ENCODE data around the gene DCAF5. TPM values are rescaled to one million over a fixed set of nuclear protein-coding genes. Genes with fewer than 3 reads are reported as not detected.

DCAF5 gene
- total RNA-seq, 3 donors from 2014 or later = 25.1 to 33.6 (median 28.0) TPM

- peaks cover 73% of the 10 kb centered on the region for H3K4me1 Mint-ChIP-seq (ENCODE audit: low read depth)
- peaks cover 3% of the 10 kb centered on the region for H3K36me3 Mint-ChIP-seq (ENCODE audit: insufficient read depth)
- H3K4me3 Mint-ChIP-seq = no peak overlapping the region
- no peaks in the 10 kb centered on the region for H3K27me3 Mint-ChIP-seq (ENCODE audit: low read depth)
- DNase-seq (no peak), ATAC-seq (no peak)
- H3K9me3 Mint-ChIP-seq = no peaks in the 10 kb centered on the region
Observed at GRCh38 chr14:69132513-69133181, 20.3 kb downstream of the DCAF5 start.

- Mint-ChIP-seq H3K27me3 (ENCODE audit: low read depth) (no peaks in the 10 kb centered on the region), H3K36me3 (ENCODE audit: insufficient read depth) (no peaks in the 10 kb centered on the region), H3K4me3 (no peak overlapping the region), H3K4me1 (ENCODE audit: low read depth) (peaks cover 71% of the 10 kb centered on the region), H3K9me3 (no peaks in the 10 kb centered on the region)
- ATAC-seq (no peak), DNase-seq (no peak)
Observed at GRCh38 chr14:69131176-69131575, 21.7 kb downstream of the DCAF5 start.

- peak; percentile 67 for DNase-seq
- peaks cover 66% of the 10 kb centered on the region for H3K4me1 Mint-ChIP-seq (ENCODE audit: low read depth)
Observed at GRCh38 chr14:69129264-69129880, 23.5 kb downstream of the DCAF5 start.

GRCh38 chr14:69118305-69118704 is 34.6 kb downstream of the DCAF5 start:
- ATAC-seq = no peak
- H3K4me3 Mint-ChIP-seq = no peak overlapping the region
- peaks cover 34% of the 10 kb centered on the region for H3K4me1 Mint-ChIP-seq (ENCODE audit: low read depth)
- peaks cover 47% of the 10 kb centered on the region for H3K36me3 Mint-ChIP-seq (ENCODE audit: insufficient read depth)
- no peak for DNase-seq
- H3K9me3 Mint-ChIP-seq = no peaks in the 10 kb centered on the region
- H3K27me3 Mint-ChIP-seq (ENCODE audit: low read depth) = no peaks in the 10 kb centered on the region

More at GRCh38 chr14:69129264-69129880, 23.5 kb downstream of the DCAF5 start:
- ATAC-seq = peak; percentile 78
- Mint-ChIP-seq H3K9me3 (no peaks in the 10 kb centered on the region), H3K36me3 (ENCODE audit: insufficient read depth) (no peaks in the 10 kb centered on the region), H3K27me3 (ENCODE audit: low read depth) (no peaks in the 10 kb centered on the region), H3K4me3 (no peak overlapping the region)

GRCh38 chr14:69117020-69117767 is 35.7 kb downstream of the DCAF5 start:
- H3K9me3 Mint-ChIP-seq = no peaks in the 10 kb centered on the region
- H3K4me1 Mint-ChIP-seq (ENCODE audit: low read depth) = peaks cover 32% of the 10 kb centered on the region
- H3K4me3 Mint-ChIP-seq = no peak overlapping the region
- ATAC-seq (peak; percentile 21 to 27), DNase-seq (no peak)
- H3K27me3 Mint-ChIP-seq (ENCODE audit: low read depth) = no peaks in the 10 kb centered on the region
- peaks cover 48% of the 10 kb centered on the region for H3K36me3 Mint-ChIP-seq (ENCODE audit: insufficient read depth)

GRCh38 chr14:69115407-69116185 is 37.3 kb downstream of the DCAF5 start:
- Mint-ChIP-seq H3K36me3 (ENCODE audit: insufficient read depth) (peaks cover 44% of the 10 kb centered on the region), H3K4me3 (no peak overlapping the region), H3K9me3 (no peaks in the 10 kb centered on the region), H3K4me1 (ENCODE audit: low read depth) (peaks cover 23% of the 10 kb centered on the region), H3K27me3 (ENCODE audit: low read depth) (no peaks in the 10 kb centered on the region)
- DNase-seq (no peak), ATAC-seq (no peak)

GRCh38 chr14:69114763-69115162 is 38.2 kb downstream of the DCAF5 start:
- DNase-seq = no peak
- H3K4me1 Mint-ChIP-seq (ENCODE audit: low read depth) = peaks cover 21% of the 10 kb centered on the region
- H3K4me3 Mint-ChIP-seq = no peak overlapping the region
- peaks cover 42% of the 10 kb centered on the region for H3K36me3 Mint-ChIP-seq (ENCODE audit: insufficient read depth)
- H3K27me3 Mint-ChIP-seq (ENCODE audit: low read depth) = no peaks in the 10 kb centered on the region
- ATAC-seq = no peak
- H3K9me3 Mint-ChIP-seq = no peaks in the 10 kb centered on the region

- ATAC-seq (no peak), DNase-seq (no peak)
- Mint-ChIP-seq H3K36me3 (ENCODE audit: insufficient read depth) (peaks cover 22% of the 10 kb centered on the region), H3K4me3 (no peak overlapping the region), H3K9me3 (no peaks in the 10 kb centered on the region), H3K4me1 (ENCODE audit: low read depth) (no peaks in the 10 kb centered on the region), H3K27me3 (ENCODE audit: low read depth) (no peaks in the 10 kb centered on the region)
Observed at GRCh38 chr14:69108358-69108757, 44.6 kb downstream of the DCAF5 start.

GRCh38 chr14:69107407-69108003 is 45.4 kb downstream of the DCAF5 start:
- DNase-seq = peak; percentile 7
- no peaks in the 10 kb centered on the region for H3K9me3 Mint-ChIP-seq
- peaks cover 23% of the 10 kb centered on the region for H3K36me3 Mint-ChIP-seq (ENCODE audit: insufficient read depth)
- ATAC-seq = peak; percentile 51 to 54
- peaks cover under 1% of the 10 kb centered on the region for H3K4me1 Mint-ChIP-seq (ENCODE audit: low read depth)
- no peaks in the 10 kb centered on the region for H3K27me3 Mint-ChIP-seq (ENCODE audit: low read depth)
- H3K4me3 Mint-ChIP-seq = no peak overlapping the region

- Mint-ChIP-seq H3K4me1 (ENCODE audit: low read depth) (peaks cover 5% of the 10 kb centered on the region), H3K27me3 (ENCODE audit: low read depth) (no peaks in the 10 kb centered on the region), H3K4me3 (no peak overlapping the region), H3K9me3 (no peaks in the 10 kb centered on the region), H3K36me3 (ENCODE audit: insufficient read depth) (peaks cover 22% of the 10 kb centered on the region)
- ATAC-seq (no peak), DNase-seq (no peak)
Observed at GRCh38 chr14:69106451-69106850, 46.5 kb downstream of the DCAF5 start.

GRCh38 chr14:69105326-69105725 is 47.6 kb downstream of the DCAF5 start:
- DNase-seq (no peak), ATAC-seq (no peak)
- H3K4me3 Mint-ChIP-seq = no peak overlapping the region
- H3K27me3 Mint-ChIP-seq (ENCODE audit: low read depth) = no peaks in the 10 kb centered on the region
- H3K9me3 Mint-ChIP-seq = no peaks in the 10 kb centered on the region
- H3K4me1 Mint-ChIP-seq (ENCODE audit: low read depth) = peaks cover 12% of the 10 kb centered on the region
- peaks cover 15% of the 10 kb centered on the region for H3K36me3 Mint-ChIP-seq (ENCODE audit: insufficient read depth)

GRCh38 chr14:69101331-69101826 is 51.5 kb downstream of the DCAF5 start:
- Mint-ChIP-seq H3K27me3 (ENCODE audit: low read depth) (no peaks in the 10 kb centered on the region), H3K9me3 (no peaks in the 10 kb centered on the region), H3K4me3 (no peak overlapping the region), H3K36me3 (ENCODE audit: insufficient read depth) (peaks cover 22% of the 10 kb centered on the region), H3K4me1 (ENCODE audit: low read depth) (peaks cover 14% of the 10 kb centered on the region)
- ATAC-seq = peak; percentile 40 to 69
- DNase-seq = no peak

- H3K4me3 Mint-ChIP-seq = no peak overlapping the region
- DNase-seq = no peak
- H3K27me3 Mint-ChIP-seq (ENCODE audit: low read depth) = no peaks in the 10 kb centered on the region
- H3K4me1 Mint-ChIP-seq (ENCODE audit: low read depth) = peaks cover 18% of the 10 kb centered on the region
- H3K9me3 Mint-ChIP-seq = no peaks in the 10 kb centered on the region
- no peak for ATAC-seq
- peaks cover 17% of the 10 kb centered on the region for H3K36me3 Mint-ChIP-seq (ENCODE audit: insufficient read depth)
Observed at GRCh38 chr14:69097974-69098373, 54.9 kb downstream of the DCAF5 start.
